IPS-18c (cell line): Measurements from ENCODE around the gene PDLIM5.
"Not testable (repeated sequence)": the region's sequence is repeated elsewhere in the genome, so short reads cannot be mapped to it uniquely, and the experiment has no call there.

Source experiments
- H3K4me3 ChIP-seq: 2 replicates; pipeline ENCODE4 v1.7.0; 2013; ENCODE audit warnings: low read depth, mild to moderate bottlenecking, low read length, moderate library complexity; ENCODE audit not compliant: insufficient read depth
- H3K9me3 ChIP-seq: one replicate; pipeline ENCODE4 v1.6.1; 2013; ENCODE audit warnings: mild to moderate bottlenecking, low read length, moderate library complexity; ENCODE audit not compliant: control insufficient read depth, insufficient read depth

The PDLIM5 gene

GRCh38 chr4:94507281-94507680 is 55.5 kb downstream of the PDLIM5 start:
- H3K9me3 ChIP-seq = no peaks in the 10 kb centered on the region
- no peak overlapping the region for H3K4me3 ChIP-seq

- Histone ChIP-seq H3K4me3 (no peak overlapping the region), H3K9me3 (no peaks in the 10 kb centered on the region)
These were observed 56.0 kb downstream of the PDLIM5 start for GRCh38 chr4:94507708-94508107.

GRCh38 chr4:94508296-94508695 is 56.6 kb downstream of the PDLIM5 start:
- Histone ChIP-seq H3K4me3 (no peak overlapping the region), H3K9me3 (no peaks in the 10 kb centered on the region)

- Histone ChIP-seq H3K4me3 (no peak overlapping the region), H3K9me3 (no peaks in the 10 kb centered on the region)
These were observed 57.1 kb downstream of the PDLIM5 start for GRCh38 chr4:94508806-94509205.

DNA sequence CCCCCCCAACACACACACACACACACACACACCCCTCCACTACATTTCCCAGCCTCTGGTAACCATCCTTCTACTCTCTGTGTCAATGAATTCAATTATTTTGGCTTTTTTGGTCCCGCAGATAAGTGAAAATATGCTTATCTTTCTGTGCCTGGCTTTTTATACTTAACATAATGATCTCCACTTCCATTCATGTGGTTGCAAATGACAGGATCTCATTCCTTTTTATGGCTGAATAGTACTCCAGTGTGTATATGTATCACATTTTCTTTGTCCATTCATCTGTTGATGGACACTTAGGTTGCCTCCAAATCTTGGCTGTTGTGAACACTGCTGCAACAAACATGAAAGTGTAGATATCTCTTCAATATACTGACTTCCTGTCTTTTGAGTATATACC is 59.8 kb downstream of the PDLIM5 start:
- no peaks in the 10 kb centered on the region for H3K9me3 ChIP-seq
- no peak overlapping the region for H3K4me3 ChIP-seq

DNA sequence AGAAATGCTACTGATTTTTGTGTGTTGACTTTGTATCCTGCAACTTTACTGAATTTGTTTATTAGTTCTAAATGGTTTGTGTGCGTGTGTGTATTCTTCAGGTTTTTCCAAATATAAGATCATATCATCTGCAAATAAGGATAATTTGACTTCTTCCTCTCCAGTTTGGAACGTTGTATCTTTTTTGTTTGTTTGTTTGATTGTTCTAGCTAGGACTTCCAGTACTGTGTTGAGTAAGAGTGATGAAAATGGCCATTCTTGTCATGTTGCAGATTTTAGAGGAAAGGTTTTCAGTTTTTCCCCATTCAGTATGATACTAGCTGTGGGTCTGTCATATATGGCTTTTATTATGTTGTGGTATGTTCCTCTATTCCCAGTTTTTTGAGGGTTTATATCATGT is 61.8 kb downstream of the PDLIM5 start:
- H3K9me3 ChIP-seq, H3K4me3 ChIP-seq: not testable (repeated sequence)

DNA sequence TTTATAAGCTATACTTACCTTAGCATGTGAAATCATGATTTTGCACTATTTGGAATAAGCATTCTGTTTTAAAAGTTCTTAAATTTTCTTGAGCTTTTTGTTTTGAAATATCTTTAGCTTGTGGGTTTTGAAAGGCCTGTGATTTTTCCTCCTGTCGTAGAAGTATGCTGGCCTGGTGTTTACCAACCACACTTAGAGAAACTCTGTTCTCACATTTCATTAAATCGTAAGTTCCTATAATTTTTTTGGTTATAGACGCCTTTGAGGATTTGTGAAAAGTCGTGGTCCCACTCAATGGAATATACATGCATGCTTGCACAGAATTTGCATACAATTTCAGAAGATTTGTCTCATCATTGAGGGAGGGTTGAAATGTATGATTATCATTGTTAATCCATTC is 63.6 kb downstream of the PDLIM5 start:
- H3K9me3 ChIP-seq = no peaks in the 10 kb centered on the region

DNA sequence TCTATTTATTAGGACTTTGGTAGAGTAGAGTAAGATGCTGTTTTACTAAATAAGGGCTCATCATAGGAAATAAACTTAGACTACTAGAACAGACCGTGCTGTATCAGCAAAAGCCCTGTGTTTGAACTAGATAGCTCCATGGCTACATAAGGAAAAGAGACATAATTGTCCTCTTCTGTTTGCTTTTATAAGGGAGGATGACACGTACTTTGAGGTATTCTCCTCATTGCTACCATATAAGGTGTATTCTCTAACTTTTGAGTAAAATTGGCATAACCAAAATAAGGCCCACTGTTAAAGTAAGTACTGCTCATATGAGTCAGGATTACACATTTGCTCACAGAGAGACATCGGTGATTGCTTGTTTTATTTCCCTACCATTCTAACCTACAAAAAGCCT is 64.3 kb downstream of the PDLIM5 start:
- Histone ChIP-seq H3K9me3 (no peaks in the 10 kb centered on the region), H3K4me3 (no peak overlapping the region)

More for the DNA sequence above, 63.6 kb downstream of the PDLIM5 start:
- no peak overlapping the region for H3K4me3 ChIP-seq

GRCh38 chr4:94516999-94517398 is 65.3 kb downstream of the PDLIM5 start:
- no peak overlapping the region for H3K4me3 ChIP-seq
- H3K9me3 ChIP-seq = no peaks in the 10 kb centered on the region

GRCh38 chr4:94517492-94517891 is 65.8 kb downstream of the PDLIM5 start:
- Histone ChIP-seq H3K9me3 (no peaks in the 10 kb centered on the region), H3K4me3 (no peak overlapping the region)

DNA sequence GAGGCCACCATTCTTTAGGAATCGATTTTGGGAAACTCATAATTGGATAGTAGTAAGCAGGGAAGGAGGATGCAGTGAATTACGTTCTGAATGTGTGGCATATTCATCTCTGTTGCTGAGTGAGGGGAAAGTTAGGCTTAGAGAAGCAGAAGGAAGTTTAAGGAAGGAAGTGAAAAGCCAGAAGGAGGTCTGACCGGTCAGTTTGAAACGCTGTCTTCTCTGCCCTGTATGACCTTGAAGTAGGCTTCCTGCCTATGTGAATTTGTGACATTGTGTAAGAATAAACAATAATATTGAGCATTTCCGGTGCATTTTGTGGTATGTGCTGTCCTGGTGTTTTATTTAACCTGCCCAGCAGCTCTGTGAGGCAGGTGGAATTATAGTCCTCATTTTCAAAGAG is 67.3 kb downstream of the PDLIM5 start:
- Histone ChIP-seq H3K4me3 (no peak overlapping the region), H3K9me3 (no peaks in the 10 kb centered on the region)

DNA sequence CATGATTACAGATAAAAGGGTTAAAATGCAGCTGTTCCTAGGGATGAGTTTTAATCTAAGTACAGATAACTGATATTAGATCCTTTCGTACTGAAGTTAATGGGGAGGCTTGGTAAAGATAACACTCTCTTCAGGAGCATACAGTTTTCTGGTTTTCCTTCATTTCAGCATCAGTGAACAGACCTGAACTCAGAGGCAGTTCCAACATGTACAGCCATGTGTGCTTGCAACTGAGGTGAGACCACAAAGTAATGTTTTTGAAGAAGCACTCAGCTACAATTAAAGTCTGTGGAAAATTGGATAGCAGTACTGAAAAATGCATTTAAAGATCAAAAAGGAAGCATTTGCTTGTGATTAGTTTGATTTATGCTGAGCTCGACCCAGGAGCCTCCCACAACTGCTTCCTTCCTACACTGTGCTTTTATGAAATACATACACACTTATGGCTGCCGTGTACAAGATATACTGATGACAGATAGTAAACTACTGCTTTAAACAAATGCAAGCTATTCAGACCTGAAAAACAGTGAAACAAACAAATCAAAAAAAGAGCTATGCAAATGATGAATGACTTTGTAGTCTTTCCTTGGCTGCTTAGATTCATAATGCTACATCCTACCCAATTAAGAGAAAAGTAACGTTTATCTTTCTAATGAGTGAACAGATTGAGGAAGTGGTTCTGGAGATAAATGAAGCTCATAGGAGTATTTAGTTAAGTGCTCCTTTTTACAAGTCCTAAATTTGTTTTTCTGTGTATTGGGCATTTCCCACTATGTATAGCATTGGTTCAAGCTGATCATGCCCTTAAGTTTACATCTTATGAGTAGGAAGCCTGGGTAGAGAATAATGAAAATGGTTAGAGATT is 68.4 kb downstream of the PDLIM5 start:
- H3K4me3 ChIP-seq = no peak overlapping the region
- no peaks in the 10 kb centered on the region for H3K9me3 ChIP-seq

- Histone ChIP-seq H3K9me3 (no peaks in the 10 kb centered on the region), H3K4me3 (no peak overlapping the region)
These were observed 71.4 kb downstream of the PDLIM5 start for GRCh38 chr4:94523033-94523580.

DNA sequence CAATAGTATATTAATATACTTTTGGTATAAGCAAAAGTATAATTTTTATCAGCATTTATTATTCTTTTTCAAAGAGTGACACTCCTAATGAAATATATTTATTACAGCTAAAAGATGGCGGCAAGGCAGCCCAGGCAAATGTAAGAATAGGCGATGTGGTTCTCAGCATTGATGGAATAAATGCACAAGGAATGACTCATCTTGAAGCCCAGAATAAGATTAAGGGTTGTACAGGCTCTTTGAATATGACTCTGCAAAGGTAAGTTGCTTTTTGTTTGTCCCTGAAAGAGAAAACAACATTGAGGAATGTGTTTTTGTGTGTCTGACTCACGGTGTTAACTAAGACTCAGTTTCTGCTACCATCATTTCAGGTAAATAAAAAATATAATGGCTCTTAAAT is 71.9 kb downstream of the PDLIM5 start:
- Histone ChIP-seq H3K4me3 (no peak overlapping the region), H3K9me3 (no peaks in the 10 kb centered on the region)

DNA sequence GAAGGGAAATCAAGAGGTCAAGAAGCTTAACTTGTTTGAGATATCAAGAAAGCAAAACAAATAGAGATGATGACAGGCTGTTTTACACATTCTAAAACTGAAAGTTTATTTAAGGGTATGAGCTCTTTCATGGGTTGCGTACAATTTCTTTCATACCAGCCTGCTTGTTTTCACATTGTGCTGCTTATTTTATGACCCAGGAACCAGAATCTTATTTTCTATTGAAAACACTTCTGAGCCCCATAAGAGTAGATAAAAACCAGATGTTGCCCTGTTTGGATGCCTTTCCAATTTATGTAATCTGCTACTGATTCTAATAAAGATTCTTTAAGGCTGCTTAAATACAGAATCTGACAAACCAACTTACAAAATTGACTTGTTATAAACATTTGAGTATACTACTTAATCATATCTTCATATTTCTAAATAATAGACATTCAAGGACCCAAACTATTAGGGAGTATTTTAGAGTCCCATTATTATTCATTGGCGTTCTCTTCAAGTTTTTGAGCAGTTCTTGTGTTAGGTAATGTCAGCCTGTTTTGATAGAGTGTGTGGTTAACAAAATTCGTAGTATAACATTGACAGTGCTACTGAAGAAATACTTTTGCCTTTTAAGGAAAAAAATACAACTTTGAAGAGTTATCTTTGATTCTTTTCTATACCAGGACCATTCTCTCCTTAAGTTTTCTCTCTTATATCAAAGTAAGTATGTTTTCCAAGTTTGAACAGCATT is 74.4 kb downstream of the PDLIM5 start:
- Histone ChIP-seq H3K9me3 (no peaks in the 10 kb centered on the region), H3K4me3 (no peak overlapping the region)

GRCh38 chr4:94527556-94528233 is 76.0 kb downstream of the PDLIM5 start:
- no peak overlapping the region for H3K4me3 ChIP-seq
- H3K9me3 ChIP-seq = no peaks in the 10 kb centered on the region

GRCh38 chr4:94528792-94529451 is 77.2 kb downstream of the PDLIM5 start:
- H3K9me3 ChIP-seq = no peaks in the 10 kb centered on the region
- H3K4me3 ChIP-seq = no peak overlapping the region
